Measurements from ENCODE around the gene FBXO38.

DNA sequence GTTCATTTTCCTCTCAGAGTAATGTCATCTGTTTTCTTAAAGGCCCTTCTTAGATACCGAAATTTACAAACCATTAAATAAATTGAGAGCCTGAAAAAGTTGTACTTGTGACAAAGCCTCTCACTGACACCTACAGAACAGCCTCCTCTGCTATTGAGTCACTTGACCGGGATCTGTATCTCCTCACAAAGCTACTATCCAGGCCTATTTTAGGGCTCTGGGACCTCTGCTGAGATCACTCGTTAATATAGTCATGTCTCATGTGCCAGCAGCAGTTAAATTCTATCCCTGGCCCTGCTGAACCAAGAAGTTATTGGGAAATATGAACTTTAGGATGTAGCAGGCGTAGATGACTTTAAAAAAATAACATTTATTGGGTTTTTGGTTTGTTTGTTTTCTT, 31.1 kb downstream of the FBXO38 start:
- TF ChIP-seq, protein P1, sequence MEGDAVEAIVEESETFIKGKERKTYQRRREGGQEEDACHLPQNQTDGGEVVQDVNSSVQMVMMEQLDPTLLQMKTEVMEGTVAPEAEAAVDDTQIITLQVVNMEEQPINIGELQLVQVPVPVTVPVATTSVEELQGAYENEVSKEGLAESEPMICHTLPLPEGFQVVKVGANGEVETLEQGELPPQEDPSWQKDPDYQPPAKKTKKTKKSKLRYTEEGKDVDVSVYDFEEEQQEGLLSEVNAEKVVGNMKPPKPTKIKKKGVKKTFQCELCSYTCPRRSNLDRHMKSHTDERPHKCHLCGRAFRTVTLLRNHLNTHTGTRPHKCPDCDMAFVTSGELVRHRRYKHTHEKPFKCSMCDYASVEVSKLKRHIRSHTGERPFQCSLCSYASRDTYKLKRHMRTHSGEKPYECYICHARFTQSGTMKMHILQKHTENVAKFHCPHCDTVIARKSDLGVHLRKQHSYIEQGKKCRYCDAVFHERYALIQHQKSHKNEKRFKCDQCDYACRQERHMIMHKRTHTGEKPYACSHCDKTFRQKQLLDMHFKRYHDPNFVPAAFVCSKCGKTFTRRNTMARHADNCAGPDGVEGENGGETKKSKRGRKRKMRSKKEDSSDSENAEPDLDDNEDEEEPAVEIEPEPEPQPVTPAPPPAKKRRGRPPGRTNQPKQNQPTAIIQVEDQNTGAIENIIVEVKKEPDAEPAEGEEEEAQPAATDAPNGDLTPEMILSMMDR (IDR thresholded peaks at IDR 0.05), result no peak
- TF ChIP-seq EZH2phosphoT487 (IDR thresholded peaks at IDR 0.05) (no peak), EZH2 (IDR thresholded peaks at IDR 0.05) (no peak)
